SU-DHL-6 (cell line): Measurements from ENCODE around the gene CCNJ.

Experiments
- EZH2phosphoT487 ChIP-seq: fragments of 200-600 bp; sonication (generic), shearing (Covaris generic); conservative IDR thresholded peaks from 2 replicates; pipeline ENCODE4 v1.6.1; 2018; ENCODE audit warnings: mild to moderate bottlenecking, antibody characterized with exemption, low read length, moderate library complexity, mixed read lengths
- TF ChIP-seq, protein P1 (sequence below): fragments of 200-600 bp; sonication (generic); IDR thresholded peaks from one replicate; pipeline ENCODE4 v1.5.1; 2017; ENCODE audit warnings: antibody characterized with exemption, mild to moderate bottlenecking, low read length, moderate library complexity; ENCODE audit not compliant: insufficient read depth, poor library complexity, severe bottlenecking

DNA sequence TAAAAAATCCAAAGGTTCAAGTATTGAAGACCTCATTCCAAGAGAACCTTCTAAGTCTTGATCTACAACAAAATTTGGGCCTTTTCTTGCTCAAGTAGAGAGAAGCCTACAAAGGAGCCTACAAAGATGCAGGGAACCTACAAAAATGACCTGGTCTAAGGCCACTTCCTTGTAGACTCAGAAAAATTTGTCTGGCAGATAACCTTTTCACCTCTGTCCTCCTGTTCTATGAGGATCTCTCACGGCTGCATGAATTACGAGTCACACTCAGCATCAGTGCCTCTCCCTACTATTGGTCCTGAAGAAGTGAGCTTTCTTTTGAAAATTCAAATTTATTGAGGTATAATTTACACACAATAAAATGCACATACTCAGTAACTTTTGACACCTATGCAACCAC is 29.3 kb downstream of the CCNJ start:
- TF ChIP-seq, protein P1, sequence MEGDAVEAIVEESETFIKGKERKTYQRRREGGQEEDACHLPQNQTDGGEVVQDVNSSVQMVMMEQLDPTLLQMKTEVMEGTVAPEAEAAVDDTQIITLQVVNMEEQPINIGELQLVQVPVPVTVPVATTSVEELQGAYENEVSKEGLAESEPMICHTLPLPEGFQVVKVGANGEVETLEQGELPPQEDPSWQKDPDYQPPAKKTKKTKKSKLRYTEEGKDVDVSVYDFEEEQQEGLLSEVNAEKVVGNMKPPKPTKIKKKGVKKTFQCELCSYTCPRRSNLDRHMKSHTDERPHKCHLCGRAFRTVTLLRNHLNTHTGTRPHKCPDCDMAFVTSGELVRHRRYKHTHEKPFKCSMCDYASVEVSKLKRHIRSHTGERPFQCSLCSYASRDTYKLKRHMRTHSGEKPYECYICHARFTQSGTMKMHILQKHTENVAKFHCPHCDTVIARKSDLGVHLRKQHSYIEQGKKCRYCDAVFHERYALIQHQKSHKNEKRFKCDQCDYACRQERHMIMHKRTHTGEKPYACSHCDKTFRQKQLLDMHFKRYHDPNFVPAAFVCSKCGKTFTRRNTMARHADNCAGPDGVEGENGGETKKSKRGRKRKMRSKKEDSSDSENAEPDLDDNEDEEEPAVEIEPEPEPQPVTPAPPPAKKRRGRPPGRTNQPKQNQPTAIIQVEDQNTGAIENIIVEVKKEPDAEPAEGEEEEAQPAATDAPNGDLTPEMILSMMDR, result no peak
- no peak for TF ChIP-seq EZH2phosphoT487
